GM08714 (cell line): ENCODE data around the gene ENO1.
"Not testable (repeated sequence)": the region's sequence is repeated elsewhere in the genome, so short reads cannot be mapped to it uniquely, and the experiment has no call there.

Source experiments
- H3K4me3 ChIP-seq: fragments of 200-500 bp; sonication (Bioruptor generic); 2 replicates; pipeline ENCODE4 v1.5.1; 2014; ENCODE audit warnings: mild to moderate bottlenecking, low read length, inconsistent platforms
- ZNF274 ChIP-seq: IDR thresholded peaks from 2 replicates; pipeline ENCODE4 v1.6.1; 2012; ENCODE audit warnings: mild to moderate bottlenecking, low read depth, low read length

ENO1 gene

GRCh38 chr1:8903908-8904650 lies 25.6 kb upstream of the ENO1 start:
- no peak overlapping the region for H3K4me3 ChIP-seq
- no peak for TF ChIP-seq ZNF274

GRCh38 chr1:8903410-8903809 lies 24.9 kb upstream of the ENO1 start:
- no peak for TF ChIP-seq ZNF274
- H3K4me3 ChIP-seq = no peak overlapping the region

- TF ChIP-seq ZNF274 = no peak
- no peak overlapping the region for H3K4me3 ChIP-seq
Measured at GRCh38 chr1:8902765-8903164, 24.3 kb upstream of the ENO1 start.

- H3K4me3 ChIP-seq = not testable (repeated sequence)
Measured at GRCh38 chr1:8900684-8901083, 22.2 kb upstream of the ENO1 start.

- no peak for TF ChIP-seq ZNF274
- no peak overlapping the region for H3K4me3 ChIP-seq
Measured at GRCh38 chr1:8899046-8899445, 20.6 kb upstream of the ENO1 start.

- H3K4me3 ChIP-seq = not testable (repeated sequence)
Measured at GRCh38 chr1:8898418-8898817, 19.9 kb upstream of the ENO1 start.

GRCh38 chr1:8897505-8897904 lies 19.0 kb upstream of the ENO1 start:
- H3K4me3 ChIP-seq = not testable (repeated sequence)

- not testable (repeated sequence) for H3K4me3 ChIP-seq
Measured at GRCh38 chr1:8896775-8897174, 18.3 kb upstream of the ENO1 start.

GRCh38 chr1:8892026-8892425 lies 13.5 kb upstream of the ENO1 start:
- no peak for TF ChIP-seq ZNF274

GRCh38 chr1:8891401-8891800 lies 12.9 kb upstream of the ENO1 start:
- TF ChIP-seq ZNF274 = no peak
- no peak overlapping the region for H3K4me3 ChIP-seq

More at GRCh38 chr1:8892026-8892425, 13.5 kb upstream of the ENO1 start:
- no peak overlapping the region for H3K4me3 ChIP-seq

GRCh38 chr1:8889925-8890785 lies 11.7 kb upstream of the ENO1 start:
- no peak overlapping the region for H3K4me3 ChIP-seq
- no peak for TF ChIP-seq ZNF274

- no peak for TF ChIP-seq ZNF274
- H3K4me3 ChIP-seq = no peak overlapping the region
Measured at GRCh38 chr1:8889103-8889846, 10.8 kb upstream of the ENO1 start.

GRCh38 chr1:8886589-8886988 lies 8.1 kb upstream of the ENO1 start:
- no peak overlapping the region for H3K4me3 ChIP-seq
- TF ChIP-seq ZNF274 = no peak

GRCh38 chr1:8886031-8886524 lies 7.6 kb upstream of the ENO1 start:
- not testable (repeated sequence) for H3K4me3 ChIP-seq

- not testable (repeated sequence) for H3K4me3 ChIP-seq
Measured at GRCh38 chr1:8884105-8884504, 5.6 kb upstream of the ENO1 start.

GRCh38 chr1:8883491-8883890 lies 5.0 kb upstream of the ENO1 start:
- TF ChIP-seq ZNF274 = no peak
- no peak overlapping the region for H3K4me3 ChIP-seq
